Measurements from ENCODE around the gene S1PR4. TPM values are rescaled to one million over a fixed set of nuclear protein-coding genes. Genes with fewer than 3 reads are reported as not detected.

Gene S1PR4
- total RNA-seq, 1 donor from 2014 or later: not detected

- H3K4me1 Mint-ChIP-seq: no peaks in the 10 kb centered on the region
- TF ChIP-seq CTCF (conservative IDR thresholded peaks at IDR 0.05): no peak
- DNase-seq (ENCODE audit: low read depth, low spot score): no peak
- no peaks in the 10 kb centered on the region for H3K36me3 Mint-ChIP-seq (ENCODE audit: low read depth)
- peaks cover 16% of the 10 kb centered on the region for H3K27me3 Mint-ChIP-seq (ENCODE audit: low read depth)
- H3K27ac Mint-ChIP-seq (ENCODE audit: unreplicated experiment): no peak overlapping the region
- no peak overlapping the region for H3K4me3 Mint-ChIP-seq
- H3K9me3 Mint-ChIP-seq: no peaks in the 10 kb centered on the region
Measured at GRCh38 chr19:3149089-3149488, 29.5 kb upstream of the S1PR4 start.

DNA sequence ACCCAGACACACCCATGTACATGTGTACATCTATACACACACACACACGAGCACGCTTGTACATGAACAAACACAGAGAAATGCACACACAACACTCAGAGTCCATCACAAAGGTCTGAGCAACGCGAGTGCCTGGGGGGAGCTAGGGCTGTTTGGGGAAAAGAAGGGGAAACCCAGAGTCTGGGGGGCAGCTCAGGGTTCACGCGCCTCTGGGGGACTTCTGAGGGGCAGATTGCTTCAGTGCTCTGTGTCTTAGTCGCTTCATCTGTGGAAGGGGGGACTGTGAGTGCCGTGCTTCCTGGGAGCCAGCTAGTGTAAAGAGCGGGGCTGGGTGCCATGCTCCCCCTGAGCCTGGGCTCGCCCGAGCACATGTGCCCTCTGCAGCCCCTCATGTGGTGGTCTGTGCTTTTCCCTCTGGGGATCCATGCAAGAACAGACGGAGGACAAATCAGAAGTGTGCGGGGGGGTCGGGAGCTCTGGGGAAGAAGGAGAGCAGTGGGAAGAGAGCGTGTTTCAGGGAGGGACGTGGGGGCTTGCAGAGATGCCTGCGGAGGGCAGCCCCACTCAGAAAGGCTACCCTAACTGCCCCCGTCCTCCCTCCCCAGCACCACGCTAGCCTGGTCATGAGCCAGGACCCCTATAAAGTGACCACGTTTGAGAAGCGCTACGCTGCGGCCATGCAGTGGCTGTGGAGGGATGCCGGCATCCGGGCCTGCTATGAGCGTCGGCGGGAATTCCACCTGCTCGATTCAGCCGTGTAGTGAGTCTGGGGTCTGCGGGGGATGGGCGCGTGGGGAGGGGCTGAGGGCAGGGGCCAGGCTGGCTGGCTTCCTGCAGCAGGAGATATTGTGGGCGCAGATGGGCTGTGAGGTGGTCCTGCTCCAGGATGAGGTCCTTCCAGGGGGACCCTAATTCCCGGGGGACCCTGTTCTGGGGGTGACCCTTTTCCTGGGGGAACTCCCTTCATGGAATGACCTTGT is 28.8 kb upstream of the S1PR4 start:
- Mint-ChIP-seq H3K4me3 (no peak overlapping the region), H3K4me1 (no peaks in the 10 kb centered on the region), H3K27ac (ENCODE audit: unreplicated experiment) (no peak overlapping the region), H3K27me3 (ENCODE audit: low read depth) (peaks cover 16% of the 10 kb centered on the region), H3K36me3 (ENCODE audit: low read depth) (no peaks in the 10 kb centered on the region), H3K9me3 (no peaks in the 10 kb centered on the region)
- TF ChIP-seq CTCF (conservative IDR thresholded peaks at IDR 0.05): no peak
- no peak for DNase-seq (ENCODE audit: low read depth, low spot score)

DNA sequence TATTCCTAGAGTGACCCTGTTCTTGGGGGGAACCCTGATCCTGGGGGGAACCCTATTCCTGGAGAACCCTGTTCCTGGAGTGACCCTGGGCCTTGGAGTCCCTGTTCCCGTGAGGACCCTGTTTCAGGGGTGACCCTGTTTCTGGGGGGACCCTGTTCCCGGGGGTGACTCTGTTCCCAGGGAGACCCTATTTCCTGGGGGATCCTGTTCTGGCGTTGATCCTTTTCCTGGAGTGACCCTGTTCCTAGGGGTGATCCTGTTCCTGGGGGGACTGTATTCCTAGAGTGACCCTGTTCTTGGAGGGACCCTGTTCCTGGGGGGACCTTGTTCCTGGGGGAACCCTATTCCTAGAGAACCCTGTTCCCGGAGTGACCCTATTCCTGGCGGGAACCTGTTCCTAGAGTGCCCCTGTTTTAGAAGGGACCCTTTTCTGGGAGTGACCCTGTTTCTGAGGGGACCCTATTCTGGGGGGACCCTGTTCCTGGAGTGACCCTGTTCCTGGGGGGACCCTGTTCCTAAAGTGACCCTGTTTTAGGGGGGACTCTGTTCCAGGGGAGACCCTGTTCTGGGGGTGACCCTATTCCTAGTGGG is 27.7 kb upstream of the S1PR4 start:
- no peak overlapping the region for H3K4me3 Mint-ChIP-seq
- peaks cover 16% of the 10 kb centered on the region for H3K27me3 Mint-ChIP-seq (ENCODE audit: low read depth)
- H3K9me3 Mint-ChIP-seq: no peaks in the 10 kb centered on the region
- no peak for TF ChIP-seq CTCF (conservative IDR thresholded peaks at IDR 0.05)
- no peaks in the 10 kb centered on the region for H3K36me3 Mint-ChIP-seq (ENCODE audit: low read depth)
- no peaks in the 10 kb centered on the region for H3K4me1 Mint-ChIP-seq
- no peak overlapping the region for H3K27ac Mint-ChIP-seq (ENCODE audit: unreplicated experiment)
- no peak for DNase-seq (ENCODE audit: low read depth, low spot score)

DNA sequence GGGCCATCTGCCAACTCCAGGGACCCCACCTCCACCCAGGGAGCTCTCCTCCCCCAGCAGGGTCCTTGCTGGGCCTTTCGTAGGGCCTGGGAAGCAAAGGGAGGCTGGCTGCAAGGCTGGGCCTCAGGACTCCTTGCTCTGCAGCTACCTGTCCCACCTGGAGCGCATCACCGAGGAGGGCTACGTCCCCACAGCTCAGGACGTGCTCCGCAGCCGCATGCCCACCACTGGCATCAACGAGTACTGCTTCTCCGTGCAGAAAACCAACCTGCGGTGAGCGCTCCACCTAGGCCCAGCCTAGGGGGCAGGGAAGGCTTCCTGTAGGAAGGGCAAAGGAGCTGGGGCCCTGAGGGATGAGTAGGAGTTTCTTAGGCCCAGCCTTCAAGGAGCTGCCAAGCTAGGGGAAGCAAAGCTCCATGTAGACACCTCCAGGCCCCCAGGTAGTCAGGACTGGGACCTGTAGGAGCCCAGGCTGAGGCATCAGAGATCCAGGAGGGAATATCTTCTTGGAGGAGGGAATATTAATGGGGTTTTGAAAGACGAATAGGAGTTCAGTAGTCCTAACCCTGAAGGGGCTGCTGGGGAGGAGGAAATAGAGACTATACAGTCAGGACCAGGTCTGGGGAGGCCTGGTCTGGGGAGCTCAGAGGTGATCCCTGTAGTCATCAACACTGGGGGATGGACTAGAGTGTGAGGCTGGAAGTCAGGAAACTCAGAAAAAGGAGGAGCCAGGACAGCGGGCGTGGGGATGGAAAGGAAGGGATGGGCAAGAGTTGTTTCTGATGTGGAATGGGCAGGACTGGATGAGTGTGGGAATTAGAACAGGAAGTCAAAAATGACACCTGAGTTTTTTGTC is 26.8 kb upstream of the S1PR4 start:
- Mint-ChIP-seq H3K4me3 (no peak overlapping the region), H3K27ac (ENCODE audit: unreplicated experiment) (no peak overlapping the region), H3K4me1 (no peaks in the 10 kb centered on the region), H3K27me3 (ENCODE audit: low read depth) (peaks cover 19% of the 10 kb centered on the region), H3K36me3 (ENCODE audit: low read depth) (no peaks in the 10 kb centered on the region), H3K9me3 (peaks cover 2% of the 10 kb centered on the region)
- TF ChIP-seq CTCF (conservative IDR thresholded peaks at IDR 0.05): no peak
- DNase-seq (ENCODE audit: low read depth, low spot score): no peak

- Mint-ChIP-seq H3K27me3 (ENCODE audit: low read depth) (peaks cover 22% of the 10 kb centered on the region), H3K4me3 (no peak overlapping the region), H3K36me3 (ENCODE audit: low read depth) (no peaks in the 10 kb centered on the region), H3K4me1 (no peaks in the 10 kb centered on the region), H3K27ac (ENCODE audit: unreplicated experiment) (no peak overlapping the region), H3K9me3 (peaks cover 2% of the 10 kb centered on the region)
- TF ChIP-seq CTCF (conservative IDR thresholded peaks at IDR 0.05): no peak
- no peak for DNase-seq (ENCODE audit: low read depth, low spot score)
Measured at GRCh38 chr19:3152419-3152780, 26.2 kb upstream of the S1PR4 start.

Data from neural crest cell (in vitro differentiated cells).